Measurements from ENCODE around the gene RHOBTB3. TPM values are rescaled to one million over a fixed set of nuclear protein-coding genes. Genes with fewer than 3 reads are reported as not detected.
A peak's percentile ranks its signal among the peaks of the same experiment; 100 is the strongest.

The RHOBTB3 gene
- total and polyA plus RNA-seq, 2 donors (not counting 3 experiments of a cell fraction or from before 2014, with no cell fraction given), result 44.1 to 52.1 TPM

DNA sequence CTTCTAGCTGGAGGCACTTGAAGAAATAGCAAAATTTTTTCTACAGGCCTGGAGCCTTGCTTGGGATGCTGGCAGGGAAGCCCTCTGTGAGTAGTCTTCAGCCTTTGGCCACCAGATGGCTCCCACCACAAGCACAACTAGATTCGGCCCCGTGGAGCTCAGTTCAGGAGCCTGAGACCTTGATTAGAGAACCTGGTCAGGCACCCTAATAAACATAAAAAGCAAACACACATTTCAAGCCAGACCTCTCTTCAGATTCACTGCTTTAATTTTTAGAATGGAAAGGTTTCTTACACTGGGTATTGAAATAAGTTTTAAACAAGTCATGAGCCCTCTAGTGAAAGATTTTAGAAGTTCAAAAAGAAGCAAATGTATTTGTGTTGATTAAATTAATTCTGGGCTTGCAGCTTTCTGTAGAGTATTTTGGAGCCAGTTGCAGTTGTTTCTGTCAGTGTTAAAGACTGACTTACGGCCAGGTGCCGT is 50.0 kb downstream of the RHOBTB3 start:
- FAIRE-seq, result peak; percentile 69

More for the DNA sequence above, 50.0 kb downstream of the RHOBTB3 start:
- Histone ChIP-seq H3K79me2 (ENCODE audit: control insufficient read depth, insufficient read depth, low read length) (no peaks in the 10 kb centered on the region), H3K4me2 (ENCODE audit: insufficient read depth, low read length) (no peak overlapping the region), H3K9me1 (replicated peaks; ENCODE audit: control insufficient read depth, extremely low read depth, insufficient read depth, low read length) (no peaks in the 10 kb centered on the region), H4K20me1 (replicated peaks; ENCODE audit: control insufficient read depth, extremely low read depth, insufficient read depth, low read length) (no peaks in the 10 kb centered on the region), H3K36me3 (ENCODE audit: control insufficient read depth in 2 of 2, extremely low read depth in 1 of 2, insufficient read depth in 2 of 2, low read length in 2 of 2) (peaks cover 0 to 3% of the 10 kb centered on the region in 2 experiments), H2AFZ (ENCODE audit: low read depth, low read length) (peak overlapping the region; percentile 43), H3K4me1 (ENCODE audit: control insufficient read depth, extremely low read depth, insufficient read depth, low read length) (peaks cover 11% of the 10 kb centered on the region), H3K27me3 (ENCODE audit: control insufficient read depth in 2 of 2, insufficient read depth in 2 of 2, low read length in 2 of 2) (no peaks in the 10 kb centered on the region), H3K9ac (replicated peaks; ENCODE audit: extremely low read depth, insufficient read depth, low read length) (no peak overlapping the region), H3K9me3 (replicated peaks; ENCODE audit: control insufficient read depth, insufficient read depth, low read length) (no peaks in the 10 kb centered on the region), H3K27ac (ENCODE audit: insufficient read depth, low read depth, low read length) (no peak overlapping the region), H3K4me3 (replicated peaks in 1 of 3; ENCODE audit: insufficient read depth in 1 of 3, low read depth in 1 of 3, low read length in 3 of 3) (no peak overlapping the region)
- no TSS peak for BruUV-seq (replicated peaks)
- intact Hi-C loops (cut with micrococcal nuclease) (loop anchor here (1.0 to 2.0 kb wide), 6 partner anchors 50 to 555 kb away; partner anchors contain the start of gene RHOBTB3), dilution Hi-C loops (cut with MboI; ENCODE audit: extremely low pct_ligation_motif_present, low sequenced_read_pairs) (no loop called here)
- no peak for TF ChIP-seq JUN (IDR thresholded peaks at IDR 0.05; ENCODE audit: borderline replicate concordance, insufficient read depth, insufficient read length, low read depth)
- TF ChIP-seq, protein P1, sequence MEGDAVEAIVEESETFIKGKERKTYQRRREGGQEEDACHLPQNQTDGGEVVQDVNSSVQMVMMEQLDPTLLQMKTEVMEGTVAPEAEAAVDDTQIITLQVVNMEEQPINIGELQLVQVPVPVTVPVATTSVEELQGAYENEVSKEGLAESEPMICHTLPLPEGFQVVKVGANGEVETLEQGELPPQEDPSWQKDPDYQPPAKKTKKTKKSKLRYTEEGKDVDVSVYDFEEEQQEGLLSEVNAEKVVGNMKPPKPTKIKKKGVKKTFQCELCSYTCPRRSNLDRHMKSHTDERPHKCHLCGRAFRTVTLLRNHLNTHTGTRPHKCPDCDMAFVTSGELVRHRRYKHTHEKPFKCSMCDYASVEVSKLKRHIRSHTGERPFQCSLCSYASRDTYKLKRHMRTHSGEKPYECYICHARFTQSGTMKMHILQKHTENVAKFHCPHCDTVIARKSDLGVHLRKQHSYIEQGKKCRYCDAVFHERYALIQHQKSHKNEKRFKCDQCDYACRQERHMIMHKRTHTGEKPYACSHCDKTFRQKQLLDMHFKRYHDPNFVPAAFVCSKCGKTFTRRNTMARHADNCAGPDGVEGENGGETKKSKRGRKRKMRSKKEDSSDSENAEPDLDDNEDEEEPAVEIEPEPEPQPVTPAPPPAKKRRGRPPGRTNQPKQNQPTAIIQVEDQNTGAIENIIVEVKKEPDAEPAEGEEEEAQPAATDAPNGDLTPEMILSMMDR (IDR thresholded peaks at IDR 0.05; ENCODE audit: extremely low read depth in 1 of 2, insufficient read depth in 1 of 2, low read depth in 1 of 2, low read length in 2 of 2), result peak; percentile 85 to 94
- TF ChIP-seq POLR2A (IDR thresholded peaks at IDR 0.05; ENCODE audit: low read depth, low read length), result no peak
- no peak for TF ChIP-seq MYC (IDR thresholded peaks at IDR 0.05; ENCODE audit: low read depth, low read length)
- TF ChIP-seq, protein P2, sequence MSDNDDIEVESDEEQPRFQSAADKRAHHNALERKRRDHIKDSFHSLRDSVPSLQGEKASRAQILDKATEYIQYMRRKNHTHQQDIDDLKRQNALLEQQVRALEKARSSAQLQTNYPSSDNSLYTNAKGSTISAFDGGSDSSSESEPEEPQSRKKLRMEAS (IDR thresholded peaks at IDR 0.05; ENCODE audit: insufficient read depth, insufficient read length), result no peak
- no peak for TF ChIP-seq EZH2 (IDR thresholded peaks at IDR 0.05; ENCODE audit: borderline replicate concordance, low read depth, low read length, severe bottlenecking)
- POLR2A ChIA-PET, result no interaction called here
- DNase-seq (ENCODE audit: low read depth, low spot score), result peak; percentile 84
- CTCF ChIA-PET, result interaction anchor here (0.5 to 6.5 kb wide), 65 partner anchors 9 to 833 kb away, joined by 3 to 201 read pairs (median 5); partner anchors contain the start of genes ARSK, GLRX, RFESD and RHOBTB3

Data from endothelial cell of umbilical vein (primary cell).